HCT116 (cell line): ENCODE data around the gene POFUT2. TPM values are rescaled to one million over a fixed set of nuclear protein-coding genes. Genes with fewer than 3 reads are reported as not detected.
A peak's percentile ranks its signal among the peaks of the same experiment; 100 is the strongest.

Source experiments
- ATAC-seq: fragments of 200-7000 bp; cut with Tn5 transposase; 2 replicates; pipeline ENCODE4 v1.9.1; 2020; ENCODE audit warnings: mild to moderate bottlenecking, moderate library complexity
- BruUV-seq: library from RNA; stranded (reverse); fragments of 400-500 nt; replicated peaks from 2 replicates; lab custom pipeline; 2021; lab: Mats Ljungman, UMichigan
- CTCF ChIA-PET: fragments of 300-600 bp; sonication (Branson Sonifier 250); formaldehyde crosslinking; loops from one replicate; lab custom pipeline; 2021; ENCODE audit warnings: antibody characterized with exemption; lab: Charles Lee
- POLR2A ChIA-PET: fragments of 300-600, 350-600 bp; sonication (Branson Sonifier 250); formaldehyde crosslinking; loops from one replicate; lab custom pipeline; 2021; ENCODE audit warnings: antibody characterized with exemption; lab: Charles Lee
- RAD21 ChIA-PET, 2 experiments: fragments of 300-600 bp; sonication (Branson Sonifier 250); formaldehyde crosslinking; loops; one replicate each; lab custom pipeline; 2023; ENCODE audit warnings: low total read pairs in 2 of 2; ENCODE audit not compliant: uncharacterized antibody in 2 of 2, unreplicated experiment in 2 of 2, low non-redundant PET in 1 of 2; lab: Charles Lee
- DNase-seq: peaks from one replicate; pipeline ENCODE4 v3.0.0-alpha.2; 2010; ENCODE audit warnings: low read depth, low spot score
- H2AFZ ChIP-seq: fragments of 200-600 bp; shearing (Covaris generic), sonication (generic); 2 replicates; pipeline ENCODE4 v1.6.1; 2017; ENCODE audit warnings: low read depth, mixed run types, mixed read lengths, antibody characterized with exemption, low read length; ENCODE audit not compliant: poor library complexity, severe bottlenecking
- H3K27ac ChIP-seq: 2 replicates; pipeline ENCODE4 v1.5.1; 2012; ENCODE audit warnings: low read depth, low read length
- H3K27me3 ChIP-seq: fragments of 200-600 bp; sonication (generic); 2 replicates; pipeline ENCODE4 v1.6.1; 2016; ENCODE audit warnings: mixed run types, low read length, mixed read lengths; ENCODE audit not compliant: insufficient read depth
- H3K36me3 ChIP-seq, 2 experiments: fragments of 200-500 bp in 1 of 2; fragments of 200-600 bp in 1 of 2; sonication (Bioruptor generic) in 1 of 2; sonication (generic) in 1 of 2; 2 replicates each; pipeline versions ENCODE4 v1.5.1 to v1.6.1; 2014 to 2016; ENCODE audit warnings: low read length in 2 of 2, inconsistent platforms in 1 of 2, mixed read lengths in 1 of 2, mixed run types in 1 of 2; ENCODE audit not compliant: insufficient read depth in 2 of 2, control insufficient read depth in 1 of 2
- H3K4me1 ChIP-seq, 2 experiments: fragments of 200-600 bp in 1 of 2; sonication (generic) in 1 of 2; 2 replicates each; pipeline versions ENCODE4 v1.5.1 to v1.6.1; 2012 to 2017; ENCODE audit warnings: low read length in 2 of 2, inconsistent platforms in 1 of 2, mild to moderate bottlenecking in 1 of 2, mixed read lengths in 1 of 2, mixed run types in 1 of 2, moderate library complexity in 1 of 2; ENCODE audit not compliant: insufficient read depth in 2 of 2, control insufficient read depth in 1 of 2
- H3K4me2 ChIP-seq: fragments of 200-600 bp; sonication (generic); 2 replicates; pipeline ENCODE4 v1.6.1; 2017; ENCODE audit warnings: mixed run types, low read length, mixed read lengths
- H3K4me3 ChIP-seq, 2 experiments: fragments of 200-600 bp in 1 of 2; sonication (generic) in 1 of 2; replicated peaks in 1 of 2; 2 replicates each; pipeline ENCODE4 v1.5.1; 2011 to 2016; ENCODE audit warnings: low read length in 2 of 2, control low read depth in 1 of 2, low read depth in 1 of 2, mild to moderate bottlenecking in 1 of 2, mixed read lengths in 1 of 2, mixed run types in 1 of 2
- H3K79me2 ChIP-seq: fragments of 200-600 bp; sonication (generic); 2 replicates; pipeline ENCODE4 v1.6.1; 2017; ENCODE audit warnings: mild to moderate bottlenecking, mixed run types, low read length, moderate library complexity, mixed read lengths; ENCODE audit not compliant: insufficient read depth
- H3K9ac ChIP-seq: fragments of 200-600 bp; sonication (generic); 2 replicates; pipeline ENCODE4 v1.6.1; 2016; ENCODE audit warnings: low read length, mixed read lengths
- H3K9me2 ChIP-seq: fragments of 200-600 bp; sonication (generic), shearing (Covaris generic); 2 replicates; pipeline ENCODE4 v1.6.1; 2017; ENCODE audit warnings: mixed run types, mild to moderate bottlenecking, moderate library complexity; ENCODE audit not compliant: insufficient read depth
- H3K9me3 ChIP-seq, 2 experiments: fragments of 200-500 bp in 1 of 2; fragments of 200-600 bp in 1 of 2; sonication (Bioruptor generic) in 1 of 2; sonication (generic) in 1 of 2; 2 replicates each; pipeline ENCODE4 v1.6.1; 2014 to 2017; ENCODE audit warnings: low read length in 2 of 2, mixed read lengths in 2 of 2, inconsistent platforms in 1 of 2, low read depth in 1 of 2, mild to moderate bottlenecking in 1 of 2, mixed run types in 1 of 2, moderate library complexity in 1 of 2; ENCODE audit not compliant: control insufficient read depth in 1 of 2, insufficient read depth in 1 of 2
- H4K20me1 ChIP-seq: fragments of 200-600 bp; sonication (generic), shearing (Covaris generic); 2 replicates; pipeline ENCODE4 v1.6.1; 2017; ENCODE audit warnings: mixed run types, mild to moderate bottlenecking, moderate library complexity; ENCODE audit not compliant: insufficient read depth
- EGR1 ChIP-seq: IDR thresholded peaks from 2 replicates; pipeline ENCODE4 v1.6.1; 2012; ENCODE audit warnings: low read depth
- ELF1 ChIP-seq: IDR thresholded peaks from 2 replicates; pipeline ENCODE4 v1.6.1; 2012; ENCODE audit warnings: low read depth, borderline replicate concordance
- EZH2 ChIP-seq: fragments of 200-600 bp; sonication (generic); IDR thresholded peaks from 2 replicates; pipeline ENCODE4 v1.6.1; 2017; ENCODE audit warnings: antibody characterized with exemption, mixed run types
- FOSL1 ChIP-seq: IDR thresholded peaks from 2 replicates; pipeline ENCODE4 v1.6.1; 2012; ENCODE audit warnings: low read depth
- JUND ChIP-seq: IDR thresholded peaks from 2 replicates; pipeline ENCODE4 v1.6.1; 2012
- MAX ChIP-seq: IDR thresholded peaks from 2 replicates; pipeline ENCODE4 v1.6.1; 2012
- REST ChIP-seq: IDR thresholded peaks from 2 replicates; pipeline ENCODE4 v1.6.1; 2012; ENCODE audit warnings: low read depth
- SRF ChIP-seq: IDR thresholded peaks from 2 replicates; pipeline ENCODE4 v1.6.1; 2012; ENCODE audit warnings: low read depth
- YY1 ChIP-seq: IDR thresholded peaks from 2 replicates; pipeline ENCODE4 v1.6.1; 2011; ENCODE audit warnings: low read length, low read depth, moderate library complexity, mild to moderate bottlenecking; ENCODE audit not compliant: insufficient replicate concordance; ENCODE audit errors: extremely low read depth
- intact Hi-C: fragments of 100-400 bp; cut with micrococcal nuclease; formaldehyde crosslinking; loops from 2 replicates; pipeline ENCODE4 v1.10.0; 2022
- total RNA-seq: library from RNA; stranded (reverse); gene quantifications from one replicate; pipeline ENCODE4 v1.2.1, GENCODE V29; 2021; ENCODE audit not compliant: unreplicated experiment

The POFUT2 gene
- total RNA-seq, 1 experiment from 2014 or later: 20.5 TPM

- H4K20me1 ChIP-seq: no peaks in the 10 kb centered on the region
- peak overlapping the region in 1 of 2 experiments; percentile 34; a peak in 2 of 4 replicates for H3K4me3 ChIP-seq
- DNase-seq: no peak
- H3K4me1 ChIP-seq: peaks cover 29 to 45% of the 10 kb centered on the region in 2 experiments
- H3K79me2 ChIP-seq: no peaks in the 10 kb centered on the region
- H3K9me3 ChIP-seq: no peaks in the 10 kb centered on the region
- no peak for TF ChIP-seq ELF1
- no peak for TF ChIP-seq REST
- no peak for TF ChIP-seq JUND
- no peak for TF ChIP-seq SRF
- TF ChIP-seq FOSL1: no peak
- no peak for TF ChIP-seq EGR1
- no peak for TF ChIP-seq MAX
- TF ChIP-seq EZH2: no peak
- no peak for TF ChIP-seq YY1
- TF ChIP-seq, all 23 proteins: peak for 0
- Histone ChIP-seq H3K27me3 (no peaks in the 10 kb centered on the region), H2AFZ (peak overlapping the region; percentile 77), H3K27ac (peak overlapping the region; percentile 62), H3K9me2 (no peaks in the 10 kb centered on the region), H3K4me2 (peak overlapping the region; percentile 73), H3K36me3 (no peaks in the 10 kb centered on the region), H3K9ac (peak overlapping the region; percentile 28)
- BruUV-seq: no TSS peak
- peak; percentile 76 for ATAC-seq
- ChIA-PET RAD21 (no interaction called here), CTCF (interaction anchor here (1.1 kb wide), 1 partner anchor 21 kb away, joined by 3 read pairs; no protein-coding TSS in a partner anchor), POLR2A (no interaction called here)
- intact Hi-C loops: no loop called here
Observed at GRCh38 chr21:45330075-45330781, 42.5 kb upstream of the POFUT2 start.
